Activated CD8-positive, alpha-beta T cell treated with anti-CD3 and anti-CD28 coated beads for 36 hours (primary cell): ENCODE results near the gene DACT3. TPM values are rescaled to one million over a fixed set of nuclear protein-coding genes. Genes with fewer than 3 reads are reported as not detected.

Experiments used
- ATAC-seq: fragments of 200-7000 bp; cut with Tn5 transposase; one replicate; pipeline ENCODE4 v1.10.0; 2021; ENCODE audit warnings: mild to moderate bottlenecking, moderate library complexity
- CTCF ChIA-PET: fragments of 350-600 bp; sonication (Branson Sonifier 250); formaldehyde crosslinking; loops from one replicate; lab custom pipeline; 2021; ENCODE audit warnings: antibody characterized with exemption; lab: Charles Lee
- POLR2A ChIA-PET: fragments of 350-600 bp; sonication (Branson Sonifier 250); formaldehyde crosslinking; loops from one replicate; lab custom pipeline; 2021; ENCODE audit warnings: antibody characterized with exemption; lab: Charles Lee
- DNase-seq: peaks from one replicate; pipeline ENCODE4 v3.0.0-alpha.2; 2020
- H3K27ac Mint-ChIP-seq: one replicate; pipeline ENCODE4 v1.8.0; 2021; ENCODE audit warnings: mild to moderate bottlenecking, mixed read lengths
- H3K27me3 Mint-ChIP-seq: one replicate; pipeline ENCODE4 v1.8.0; 2021; ENCODE audit warnings: mixed read lengths
- H3K36me3 Mint-ChIP-seq: one replicate; pipeline ENCODE4 v1.8.0; 2021; ENCODE audit warnings: low read depth, mixed read lengths
- H3K4me1 Mint-ChIP-seq: one replicate; pipeline ENCODE4 v1.8.0; 2021; ENCODE audit warnings: low read depth, mixed read lengths
- H3K4me3 Mint-ChIP-seq: one replicate; pipeline ENCODE4 v1.8.0; 2021; ENCODE audit warnings: mild to moderate bottlenecking, moderate library complexity, mixed read lengths
- H3K9me3 Mint-ChIP-seq: one replicate; pipeline ENCODE4 v1.8.0; 2021; ENCODE audit warnings: mixed read lengths
- CTCF ChIP-seq: fragments of 200-600 bp; IDR thresholded peaks from one replicate; pipeline ENCODE4 v1.8.0; 2022; ENCODE audit warnings: antibody characterized with exemption, mild to moderate bottlenecking
- intact Hi-C: fragments of 100-400 bp; cut with micrococcal nuclease; formaldehyde crosslinking; loops from one replicate; pipeline ENCODE4 v1.10.0; 2022
- total RNA-seq, 2 experiments: library from RNA; stranded (reverse); gene quantifications; one replicate each; pipeline ENCODE4 v1.2.3, GENCODE V29; 2021

Gene DACT3
- total RNA-seq, 2 experiments from 2014 or later, result 5.8 to 6.1 TPM

DNA sequence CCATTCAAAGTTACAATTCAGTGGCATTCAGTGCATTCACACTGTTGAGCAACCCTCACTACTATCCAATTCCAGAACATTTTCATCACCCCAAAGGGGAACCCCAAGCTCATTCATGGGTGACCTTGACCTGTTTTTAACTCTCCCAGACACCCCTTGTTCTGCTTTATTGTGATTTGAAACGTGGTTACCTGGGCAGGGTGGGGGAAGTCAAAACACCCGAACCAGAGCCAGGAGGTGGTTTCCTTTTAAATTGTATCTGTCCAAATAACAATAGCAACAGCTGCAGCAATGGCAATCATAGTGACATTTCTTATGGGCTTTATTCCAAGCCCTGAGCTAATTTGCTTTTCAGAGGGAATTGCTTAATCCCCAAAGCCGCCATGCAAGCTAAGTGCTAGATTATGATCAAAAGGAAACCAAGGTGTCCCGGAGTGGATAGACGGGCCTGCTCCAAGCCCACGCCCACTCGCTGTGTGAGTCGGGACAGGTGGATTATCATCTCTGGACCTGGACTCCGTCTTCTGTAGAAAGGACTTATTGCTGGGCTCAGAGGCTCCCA, 42.2 kb downstream of the DACT3 start:
- DNase-seq (peak; percentile 55), ATAC-seq (no peak)
- peaks cover 70% of the 10 kb centered on the region for H3K4me1 Mint-ChIP-seq
- intact Hi-C loops, result loop anchor here (10.0 kb wide), 1 partner anchor 106 kb away; no protein-coding TSS in a partner anchor
- H3K27me3 Mint-ChIP-seq, result no peaks in the 10 kb centered on the region
- H3K36me3 Mint-ChIP-seq, result peaks cover 38% of the 10 kb centered on the region
- peak overlapping the region; percentile 98 for H3K27ac Mint-ChIP-seq
- TF ChIP-seq CTCF, result no peak
- H3K9me3 Mint-ChIP-seq, result no peaks in the 10 kb centered on the region
- ChIA-PET CTCF (interaction anchor here (0.8 to 19.7 kb wide), 5 partner anchors 13 to 99 kb away, joined by 3 to 300 read pairs (median 4); partner anchors contain the start of gene DACT3), POLR2A (interaction anchor here (0.7 to 14.9 kb wide), 6 partner anchors 13 to 97 kb away, joined by 3 to 232 read pairs (median 18); partner anchors contain the start of genes CALM3 and DACT3)
- H3K4me3 Mint-ChIP-seq, result peak overlapping the region; percentile 71

DNA sequence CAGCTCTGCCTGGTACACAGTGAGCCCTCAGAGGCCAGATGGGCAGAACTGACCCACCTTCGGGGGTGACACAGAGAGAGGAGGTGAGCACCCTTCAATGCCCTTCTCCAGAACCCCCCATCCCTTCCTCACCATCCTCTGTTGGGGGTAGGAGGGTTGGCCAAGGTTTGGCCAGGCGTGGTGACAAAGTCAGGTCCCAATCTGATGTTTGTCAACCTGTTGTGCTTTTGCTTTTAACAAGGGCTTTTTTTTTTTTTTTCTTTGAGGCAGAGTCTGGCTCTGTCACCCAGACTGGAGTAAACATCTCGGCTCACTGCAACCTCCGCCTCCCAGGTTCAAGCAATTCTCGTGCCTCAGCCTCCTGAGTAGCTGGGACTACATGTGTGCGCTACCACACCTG, 43.4 kb downstream of the DACT3 start:
- peak; percentile 48 for DNase-seq
- Mint-ChIP-seq H3K9me3 (no peaks in the 10 kb centered on the region), H3K4me3 (peak overlapping the region; percentile 71), H3K27me3 (no peaks in the 10 kb centered on the region), H3K36me3 (peaks cover 36% of the 10 kb centered on the region), H3K27ac (peak overlapping the region; percentile 98), H3K4me1 (peaks cover 72% of the 10 kb centered on the region)
- peak; percentile 1 for ATAC-seq
- intact Hi-C loops, result loop anchor here (10.0 kb wide), 1 partner anchor 107 kb away; no protein-coding TSS in a partner anchor
- ChIA-PET CTCF (interaction anchor here (0.8 to 19.7 kb wide), 6 partner anchors 10 to 131 kb away, joined by 3 to 300 read pairs (median 8); partner anchors contain the start of genes CALM3 and DACT3), POLR2A (interaction anchor here (1.1 to 14.9 kb wide), 6 partner anchors 8 to 98 kb away, joined by 4 to 232 read pairs (median 20); partner anchors contain the start of genes CALM3 and DACT3)
- no peak for TF ChIP-seq CTCF

DNA sequence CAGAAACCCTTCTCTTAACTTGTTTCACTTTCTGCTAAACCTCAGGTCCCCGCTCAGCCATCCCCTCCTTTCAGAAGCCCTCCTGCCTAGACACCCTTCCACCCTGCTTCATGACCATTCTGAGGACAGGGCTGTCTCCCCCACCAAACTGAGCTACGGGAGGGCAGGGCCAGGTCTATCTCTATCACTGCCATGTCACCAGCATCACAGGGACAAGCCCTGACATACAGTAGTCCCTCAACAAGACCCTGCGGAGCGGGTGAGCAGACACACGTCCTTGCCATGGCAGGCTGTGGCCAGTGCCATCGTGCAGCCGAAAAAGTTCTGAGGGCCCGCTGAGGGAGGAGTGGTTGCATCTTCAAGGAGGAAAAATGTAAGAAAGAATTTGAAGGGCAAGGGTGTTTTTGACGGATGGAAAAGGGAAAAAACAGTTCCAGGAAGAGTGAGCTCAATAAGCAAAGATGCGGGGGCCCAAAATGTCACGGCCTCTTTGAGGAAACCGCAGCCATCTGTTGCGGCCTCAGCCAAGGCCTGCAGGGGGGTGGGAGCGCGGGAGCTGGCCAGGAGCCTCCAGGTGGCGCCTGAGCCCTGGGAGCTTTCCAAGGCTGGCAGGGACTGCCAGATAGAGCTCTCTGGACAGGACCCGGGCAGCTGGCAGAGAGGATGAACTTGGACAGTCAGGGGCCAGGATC, 44.2 kb downstream of the DACT3 start:
- Mint-ChIP-seq H3K27ac (peak overlapping the region; percentile 98), H3K36me3 (peaks cover 32% of the 10 kb centered on the region), H3K9me3 (no peaks in the 10 kb centered on the region), H3K4me3 (peak overlapping the region; percentile 71), H3K4me1 (peaks cover 73% of the 10 kb centered on the region), H3K27me3 (no peaks in the 10 kb centered on the region)
- peak; percentile 24 for ATAC-seq
- TF ChIP-seq CTCF, result peak; percentile 26
- peak; percentile 90 for DNase-seq
- ChIA-PET POLR2A (interaction anchor here (0.6 to 14.9 kb wide), 8 partner anchors 8 to 93 kb away, joined by 3 to 232 read pairs (median 8); partner anchors contain the start of genes CALM3, DACT3 and PTGIR), CTCF (interaction anchor here (0.8 to 19.7 kb wide), 14 partner anchors 8 to 132 kb away, joined by 3 to 300 read pairs (median 4); partner anchors contain the start of genes CALM3, DACT3 and PTGIR)
- intact Hi-C loops, result loop anchor here (10.0 kb wide), 1 partner anchor 108 kb away; no protein-coding TSS in a partner anchor

DNA sequence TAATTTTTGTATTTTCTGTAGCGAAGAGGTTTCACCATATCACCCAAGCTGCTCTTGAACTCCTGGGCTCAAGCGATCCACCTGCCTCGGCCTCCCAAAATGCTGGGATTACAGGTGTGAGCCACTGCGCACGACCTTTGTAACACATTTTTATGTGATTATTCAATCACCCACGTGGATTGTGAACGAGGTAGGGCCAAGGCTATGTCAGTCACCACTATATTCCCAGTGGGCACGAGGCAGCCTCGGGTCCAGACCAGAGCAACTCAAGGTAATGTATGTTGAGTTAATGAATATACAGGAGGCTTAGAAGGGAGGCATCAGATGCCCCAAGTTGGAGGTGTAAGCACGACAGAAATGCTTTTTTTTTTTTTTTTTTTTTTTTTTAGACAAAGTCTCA, 45.0 kb downstream of the DACT3 start:
- H3K4me1 Mint-ChIP-seq, result peaks cover 73% of the 10 kb centered on the region
- peak; percentile 1 for DNase-seq
- H3K27ac Mint-ChIP-seq, result peak overlapping the region; percentile 98
- no peak for TF ChIP-seq CTCF
- no peaks in the 10 kb centered on the region for H3K27me3 Mint-ChIP-seq
- peaks cover 32% of the 10 kb centered on the region for H3K36me3 Mint-ChIP-seq
- ATAC-seq, result no peak
- H3K9me3 Mint-ChIP-seq, result no peaks in the 10 kb centered on the region
- CTCF ChIA-PET, result interaction anchor here (0.8 to 19.7 kb wide), 8 partner anchors 9 to 151 kb away, joined by 3 to 300 read pairs (median 4); partner anchors contain the start of genes DACT3 and GNG8
- POLR2A ChIA-PET, result interaction anchor here (0.6 to 14.9 kb wide), 7 partner anchors 9 to 92 kb away, joined by 3 to 232 read pairs (median 11); partner anchors contain the start of genes CALM3, DACT3 and PTGIR
- H3K4me3 Mint-ChIP-seq, result peak overlapping the region; percentile 49
- intact Hi-C loops, result loop anchor here (10.0 kb wide), 1 partner anchor 109 kb away; no protein-coding TSS in a partner anchor
